ENCODE data around the gene PRPF6. TPM values are rescaled to one million over a fixed set of nuclear protein-coding genes. Genes with fewer than 3 reads are reported as not detected.

PRPF6 gene
- total RNA-seq, 4 donors from 2014 or later = 34.1 to 57.4 (median 45.8) TPM

DNA sequence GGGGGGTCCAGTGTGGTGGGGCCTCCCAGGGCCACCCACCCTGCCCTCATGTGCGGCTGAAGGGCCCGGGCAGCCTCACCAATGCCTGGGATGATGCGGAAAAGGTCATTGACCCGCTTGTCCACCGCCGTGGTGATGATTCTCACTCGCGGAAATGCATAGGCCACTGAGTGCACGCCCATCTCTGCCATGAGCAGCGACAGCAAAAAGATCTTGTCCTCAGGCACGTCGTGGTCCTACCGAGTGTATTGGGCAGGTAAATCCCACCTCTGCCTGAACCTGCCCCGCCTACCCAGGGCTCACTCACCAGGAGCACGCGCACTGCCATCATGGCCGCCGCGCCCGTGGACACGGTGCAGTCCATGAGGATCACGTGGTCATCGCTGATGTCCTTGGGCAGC lies 40.9 kb upstream of the PRPF6 start:
- H3K27me3 ChIP-seq = no peaks in the 10 kb centered on the region
- H3K4me1 ChIP-seq = peaks cover 11 to 50% (median 17%) of the 10 kb centered on the region in 3 donors
- 60 to 92% methylated on average over 1 to 17 of the region's 23 CpGs for WGBS, 2 donors
- no peak overlapping the region for H3K4me3 ChIP-seq
- peaks cover 32 to 94% (median 32%) of the 10 kb centered on the region in 3 donors for H3K36me3 ChIP-seq
- H3K27ac ChIP-seq = peak overlapping the region; percentile 0 to 96 (median 48)
- no peaks in the 10 kb centered on the region for H3K9me3 ChIP-seq
- intact Hi-C loops (cut with DNase I) = no loop called here
- TF ChIP-seq POLR2A (IDR thresholded peaks at IDR 0.05) (no peak), CTCF (IDR thresholded peaks at IDR 0.05) (no peak)
- DNase-seq = no peak

DNA sequence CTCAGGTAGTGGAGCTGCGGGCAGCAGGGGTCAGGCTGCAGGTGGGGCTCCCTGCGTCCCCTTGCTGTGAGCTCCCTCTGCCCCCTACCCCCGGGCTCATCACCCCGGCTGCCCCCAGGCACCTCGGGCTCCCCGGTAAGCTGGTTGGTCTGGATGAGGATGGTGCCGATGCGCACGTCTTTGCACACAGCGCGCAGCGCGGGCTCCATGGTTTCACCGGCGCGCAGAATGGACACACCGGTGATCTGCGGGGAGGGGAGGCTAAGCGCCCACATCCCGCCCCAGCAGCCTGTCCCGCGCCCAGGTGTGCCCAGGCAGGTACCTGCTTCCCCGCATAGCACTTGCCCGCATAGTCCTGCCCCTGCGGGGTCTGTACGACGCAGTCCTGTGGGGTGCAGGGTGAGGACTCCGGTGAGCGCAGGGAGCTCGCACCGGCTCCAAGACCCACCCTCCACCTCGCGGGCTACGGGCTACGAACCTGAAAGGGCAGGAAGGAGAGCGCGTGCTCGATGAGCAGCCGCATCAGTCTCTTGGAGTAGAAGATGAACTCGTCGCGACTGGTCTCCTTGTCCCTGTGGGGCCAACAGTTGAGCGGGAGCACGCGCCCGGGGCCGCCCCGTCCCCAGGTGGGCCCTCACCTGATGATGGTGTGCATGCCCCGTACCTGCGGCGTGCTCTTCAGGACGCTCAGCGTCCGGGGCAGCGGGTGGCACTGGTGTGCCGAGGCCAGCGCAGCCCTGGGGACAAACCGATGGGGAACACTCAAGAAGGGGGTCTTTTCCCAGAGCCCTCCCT lies 40.3 kb upstream of the PRPF6 start:
- Histone ChIP-seq H3K4me3 (no peak overlapping the region), H3K36me3 (peaks cover 33 to 94% (median 38%) of the 10 kb centered on the region in 3 donors), H3K27me3 (no peaks in the 10 kb centered on the region), H3K27ac (peak overlapping the region; percentile 90 to 96 (median 92)), H3K9me3 (no peaks in the 10 kb centered on the region), H3K4me1 (peaks cover 11 to 50% (median 17%) of the 10 kb centered on the region in 3 donors)
- 94% methylated on average over 17 of the region's 58 CpGs; no CpG with 5 or more reads in 1 of the 2 donors for WGBS, 2 donors
- intact Hi-C loops (cut with DNase I) = no loop called here
- TF ChIP-seq POLR2A (IDR thresholded peaks at IDR 0.05) = no peak
- no peak for TF ChIP-seq CTCF (IDR thresholded peaks at IDR 0.05)
- no peak for DNase-seq

DNA sequence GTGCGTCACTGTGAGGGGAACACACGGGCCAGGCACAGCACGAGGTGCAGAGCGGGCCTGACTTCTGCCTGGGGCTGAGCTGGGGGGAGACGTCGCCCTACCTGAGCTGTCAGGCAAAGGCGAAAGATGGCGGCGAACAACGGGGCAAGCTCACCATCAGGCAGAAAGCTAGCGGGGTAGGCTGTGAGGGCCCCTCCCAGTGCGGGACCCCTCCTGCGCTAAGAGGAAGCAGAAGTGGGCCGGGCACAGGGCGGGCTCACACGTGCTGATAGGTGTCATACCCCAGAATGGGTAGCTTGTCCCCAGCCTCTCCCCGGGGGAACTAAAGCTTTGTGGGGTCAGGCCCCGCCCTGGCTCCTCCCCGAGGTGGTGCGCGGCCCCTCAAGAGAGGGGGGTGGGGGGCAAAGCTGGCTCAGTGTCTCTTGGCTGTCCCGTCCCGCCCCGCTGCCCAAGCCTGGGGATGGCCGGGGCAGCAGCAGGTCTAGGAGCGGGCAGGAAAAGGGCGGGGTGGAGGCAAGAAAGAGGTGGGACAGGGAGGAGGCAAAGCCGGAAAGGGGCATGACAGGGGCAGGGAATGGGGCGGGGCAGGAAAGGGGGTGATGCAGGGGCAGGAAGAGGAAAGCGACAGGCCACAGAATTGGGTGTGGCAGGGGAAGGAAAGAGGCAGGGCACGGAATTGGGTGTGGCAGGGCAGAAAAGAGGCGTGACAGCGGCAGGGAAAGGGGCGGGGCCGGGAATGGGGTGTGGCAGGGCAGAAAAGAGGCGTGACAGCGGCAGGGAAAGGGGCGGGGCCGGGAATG lies 39.5 kb upstream of the PRPF6 start:
- H3K4me1 ChIP-seq = peaks cover 11 to 55% (median 17%) of the 10 kb centered on the region in 3 donors
- intact Hi-C loops (cut with DNase I) = no loop called here
- no peaks in the 10 kb centered on the region for H3K27me3 ChIP-seq
- H3K4me3 ChIP-seq = peak overlapping the region in 1 of 4 donors; percentile 6
- WGBS, 2 donors = 9 to 37% methylated on average over 10 to 15 of the region's 39 CpGs
- peak overlapping the region; percentile 90 to 96 (median 92) for H3K27ac ChIP-seq
- DNase-seq = peak; percentile 55
- H3K36me3 ChIP-seq = peaks cover 36 to 94% (median 44%) of the 10 kb centered on the region in 3 donors
- TF ChIP-seq POLR2A (IDR thresholded peaks at IDR 0.05) (no peak), CTCF (IDR thresholded peaks at IDR 0.05) (no peak)
- no peaks in the 10 kb centered on the region for H3K9me3 ChIP-seq

- H3K27me3 ChIP-seq = no peaks in the 10 kb centered on the region
Measured at GRCh38 chr20:63942250-63942951, 38.5 kb upstream of the PRPF6 start.

More at GRCh38 chr20:63942250-63942951, 38.5 kb upstream of the PRPF6 start:
- Histone ChIP-seq H3K4me3 (peak overlapping the region in 1 of 4 donors; percentile 30), H3K9me3 (no peaks in the 10 kb centered on the region), H3K27ac (peak overlapping the region; percentile 90 to 96 (median 92)), H3K4me1 (peaks cover 13 to 65% (median 21%) of the 10 kb centered on the region in 3 donors), H3K36me3 (peaks cover 36 to 87% (median 44%) of the 10 kb centered on the region in 3 donors)
- intact Hi-C loops (cut with DNase I) = no loop called here
- TF ChIP-seq CTCF (IDR thresholded peaks at IDR 0.05) (no peak), POLR2A (IDR thresholded peaks at IDR 0.05) (peak in 1 of 4 donors; percentile 13)
- WGBS, 2 donors = 15 to 17% methylated on average over 23 to 29 of the region's 30 CpGs
- no peak for DNase-seq

All from esophagus squamous epithelium (tissue), 5 donors.